ENCODE results near the gene RSRC2. TPM values are rescaled to one million over a fixed set of nuclear protein-coding genes. Genes with fewer than 3 reads are reported as not detected.

The RSRC2 gene
- total and polyA plus RNA-seq, 10 of the 15 experiments (the other 5 are each of a cell fraction or from before 2014, with no cell fraction given) = 49.8 to 112 (median 60.6) TPM

DNA sequence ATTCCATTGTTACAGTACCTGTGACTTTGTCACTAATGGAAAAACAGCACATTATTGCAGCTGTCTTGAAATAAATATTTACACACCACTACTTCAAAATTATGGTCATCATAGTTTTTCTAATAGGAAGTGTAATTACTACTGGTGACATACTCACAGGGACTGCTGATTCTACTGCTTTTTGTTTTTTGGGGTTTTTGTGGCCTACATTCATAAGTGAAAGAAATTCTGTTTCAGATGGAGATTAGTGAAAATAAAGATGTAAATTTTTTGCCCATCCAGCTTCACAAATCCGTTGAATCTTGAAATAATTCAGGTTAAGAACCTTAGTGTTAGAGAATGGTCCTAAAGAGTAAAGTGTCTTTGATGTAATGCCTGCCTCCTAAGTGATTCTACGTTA lies 17.8 kb upstream of the RSRC2 start (continued):
- TF ChIP-seq, protein P1, sequence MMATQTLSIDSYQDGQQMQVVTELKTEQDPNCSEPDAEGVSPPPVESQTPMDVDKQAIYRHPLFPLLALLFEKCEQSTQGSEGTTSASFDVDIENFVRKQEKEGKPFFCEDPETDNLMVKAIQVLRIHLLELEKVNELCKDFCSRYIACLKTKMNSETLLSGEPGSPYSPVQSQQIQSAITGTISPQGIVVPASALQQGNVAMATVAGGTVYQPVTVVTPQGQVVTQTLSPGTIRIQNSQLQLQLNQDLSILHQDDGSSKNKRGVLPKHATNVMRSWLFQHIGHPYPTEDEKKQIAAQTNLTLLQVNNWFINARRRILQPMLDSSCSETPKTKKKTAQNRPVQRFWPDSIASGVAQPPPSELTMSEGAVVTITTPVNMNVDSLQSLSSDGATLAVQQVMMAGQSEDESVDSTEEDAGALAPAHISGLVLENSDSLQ (IDR thresholded peaks at IDR 0.05) = no peak
- TF ChIP-seq EZH2 (IDR thresholded peaks at IDR 0.05; ENCODE audit: borderline replicate concordance, control insufficient read depth, low read depth, low read length) (no peak), CBX5 (IDR thresholded peaks at IDR 0.05; ENCODE audit: low read depth) (no peak), RELA (IDR thresholded peaks at IDR 0.05; ENCODE audit: borderline replicate concordance, partially characterized antibody) (no peak), NBN (IDR thresholded peaks at IDR 0.05) (0 out of 2 replicates have a peak, but pooled peaks have one; percentile 50), STAT3 (IDR thresholded peaks at IDR 0.05; ENCODE audit: low read depth, low read length) (no peak), MEF2B (IDR thresholded peaks at IDR 0.05; ENCODE audit: partially characterized antibody, poor library complexity, severe bottlenecking) (peak; percentile 12), JUND (IDR thresholded peaks at IDR 0.05; ENCODE audit: low read depth, low read length) (no peak), ZBED1 (IDR thresholded peaks at IDR 0.05; ENCODE audit: borderline replicate concordance) (no peak), NR2C2 (IDR thresholded peaks at IDR 0.05; ENCODE audit: borderline replicate concordance, control insufficient read depth, insufficient read length, low read depth) (no peak), PML (IDR thresholded peaks at IDR 0.05; ENCODE audit: low read length) (no peak), HDAC2 (IDR thresholded peaks at IDR 0.05) (no peak), CHD4 (IDR thresholded peaks at IDR 0.05) (no peak), YY1 (IDR thresholded peaks at IDR 0.05; ENCODE audit: low read depth, low read length) (no peak), MYC (IDR thresholded peaks at IDR 0.05; ENCODE audit: insufficient read depth, insufficient read length, insufficient replicate concordance, low read length, severe bottlenecking) (no peak), CREB1 (IDR thresholded peaks at IDR 0.05; ENCODE audit: low read depth) (no peak), MTA2 (IDR thresholded peaks at IDR 0.05; ENCODE audit: low read depth) (0 out of 2 replicates have a peak, but pooled peaks have one; percentile 33), RBBP5 (conservative IDR thresholded peaks at IDR 0.05) (no peak), RB1 (IDR thresholded peaks at IDR 0.05; ENCODE audit: borderline replicate concordance) (no peak), EED (IDR thresholded peaks at IDR 0.05; ENCODE audit: low read depth) (no peak), CBFB (IDR thresholded peaks at IDR 0.05; ENCODE audit: low read depth) (0 out of 2 replicates have a peak, but pooled peaks have one; percentile 42)
- TF ChIP-seq, protein P2, sequence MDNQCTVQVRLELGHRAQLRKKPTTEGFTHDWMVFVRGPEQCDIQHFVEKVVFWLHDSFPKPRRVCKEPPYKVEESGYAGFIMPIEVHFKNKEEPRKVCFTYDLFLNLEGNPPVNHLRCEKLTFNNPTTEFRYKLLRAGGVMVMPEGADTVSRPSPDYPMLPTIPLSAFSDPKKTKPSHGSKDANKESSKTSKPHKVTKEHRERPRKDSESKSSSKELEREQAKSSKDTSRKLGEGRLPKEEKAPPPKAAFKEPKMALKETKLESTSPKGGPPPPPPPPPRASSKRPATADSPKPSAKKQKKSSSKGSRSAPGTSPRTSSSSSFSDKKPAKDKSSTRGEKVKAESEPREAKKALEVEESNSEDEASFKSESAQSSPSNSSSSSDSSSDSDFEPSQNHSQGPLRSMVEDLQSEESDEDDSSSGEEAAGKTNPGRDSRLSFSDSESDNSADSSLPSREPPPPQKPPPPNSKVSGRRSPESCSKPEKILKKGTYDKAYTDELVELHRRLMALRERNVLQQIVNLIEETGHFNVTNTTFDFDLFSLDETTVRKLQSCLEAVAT (IDR thresholded peaks at IDR 0.05) = 0 out of 2 replicates have a peak, but pooled peaks have one; percentile 38
- TF ChIP-seq, protein P3, sequence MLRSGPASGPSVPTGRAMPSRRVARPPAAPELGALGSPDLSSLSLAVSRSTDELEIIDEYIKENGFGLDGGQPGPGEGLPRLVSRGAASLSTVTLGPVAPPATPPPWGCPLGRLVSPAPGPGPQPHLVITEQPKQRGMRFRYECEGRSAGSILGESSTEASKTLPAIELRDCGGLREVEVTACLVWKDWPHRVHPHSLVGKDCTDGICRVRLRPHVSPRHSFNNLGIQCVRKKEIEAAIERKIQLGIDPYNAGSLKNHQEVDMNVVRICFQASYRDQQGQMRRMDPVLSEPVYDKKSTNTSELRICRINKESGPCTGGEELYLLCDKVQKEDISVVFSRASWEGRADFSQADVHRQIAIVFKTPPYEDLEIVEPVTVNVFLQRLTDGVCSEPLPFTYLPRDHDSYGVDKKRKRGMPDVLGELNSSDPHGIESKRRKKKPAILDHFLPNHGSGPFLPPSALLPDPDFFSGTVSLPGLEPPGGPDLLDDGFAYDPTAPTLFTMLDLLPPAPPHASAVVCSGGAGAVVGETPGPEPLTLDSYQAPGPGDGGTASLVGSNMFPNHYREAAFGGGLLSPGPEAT (IDR thresholded peaks at IDR 0.05; ENCODE audit: low read depth) = no peak
- TF ChIP-seq, protein P4, sequence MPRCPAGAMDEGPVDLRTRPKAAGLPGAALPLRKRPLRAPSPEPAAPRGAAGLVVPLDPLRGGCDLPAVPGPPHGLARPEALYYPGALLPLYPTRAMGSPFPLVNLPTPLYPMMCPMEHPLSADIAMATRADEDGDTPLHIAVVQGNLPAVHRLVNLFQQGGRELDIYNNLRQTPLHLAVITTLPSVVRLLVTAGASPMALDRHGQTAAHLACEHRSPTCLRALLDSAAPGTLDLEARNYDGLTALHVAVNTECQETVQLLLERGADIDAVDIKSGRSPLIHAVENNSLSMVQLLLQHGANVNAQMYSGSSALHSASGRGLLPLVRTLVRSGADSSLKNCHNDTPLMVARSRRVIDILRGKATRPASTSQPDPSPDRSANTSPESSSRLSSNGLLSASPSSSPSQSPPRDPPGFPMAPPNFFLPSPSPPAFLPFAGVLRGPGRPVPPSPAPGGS (IDR thresholded peaks at IDR 0.05; ENCODE audit: borderline replicate concordance, insufficient read depth, low read depth, low read length, poor library complexity, severe bottlenecking) = no peak
- TF ChIP-seq, protein P5, sequence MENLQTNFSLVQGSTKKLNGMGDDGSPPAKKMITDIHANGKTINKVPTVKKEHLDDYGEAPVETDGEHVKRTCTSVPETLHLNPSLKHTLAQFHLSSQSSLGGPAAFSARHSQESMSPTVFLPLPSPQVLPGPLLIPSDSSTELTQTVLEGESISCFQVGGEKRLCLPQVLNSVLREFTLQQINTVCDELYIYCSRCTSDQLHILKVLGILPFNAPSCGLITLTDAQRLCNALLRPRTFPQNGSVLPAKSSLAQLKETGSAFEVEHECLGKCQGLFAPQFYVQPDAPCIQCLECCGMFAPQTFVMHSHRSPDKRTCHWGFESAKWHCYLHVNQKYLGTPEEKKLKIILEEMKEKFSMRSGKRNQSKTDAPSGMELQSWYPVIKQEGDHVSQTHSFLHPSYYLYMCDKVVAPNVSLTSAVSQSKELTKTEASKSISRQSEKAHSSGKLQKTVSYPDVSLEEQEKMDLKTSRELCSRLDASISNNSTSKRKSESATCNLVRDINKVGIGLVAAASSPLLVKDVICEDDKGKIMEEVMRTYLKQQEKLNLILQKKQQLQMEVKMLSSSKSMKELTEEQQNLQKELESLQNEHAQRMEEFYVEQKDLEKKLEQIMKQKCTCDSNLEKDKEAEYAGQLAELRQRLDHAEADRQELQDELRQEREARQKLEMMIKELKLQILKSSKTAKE (IDR thresholded peaks at IDR 0.05; ENCODE audit: low read depth, poor library complexity, severe bottlenecking) = peak; percentile 33
